HepG2 (cell line): ENCODE measurements around the gene L2HGDH. TPM values are rescaled to one million over a fixed set of nuclear protein-coding genes. Genes with fewer than 3 reads are reported as not detected.

ENCODE experiments used
- ATAC-seq: fragments of 200-7000 bp; cut with Tn5 transposase; 3 replicates; pipeline ENCODE4 v1.9.1; 2020; ENCODE audit warnings: mild to moderate bottlenecking, moderate library complexity
- BruUV-seq: library from RNA; stranded (reverse); fragments of 400-500 nt; replicated peaks from 2 replicates; lab custom pipeline; 2021; lab: Mats Ljungman, UMichigan
- CTCF ChIA-PET: fragments of 300-600 bp; formaldehyde crosslinking; extraction: SDS; loops from one replicate; lab custom pipeline; 2021; ENCODE audit warnings: low total read pairs, inconsistent platforms, low intra/inter-chr PET ratio; lab: Yijun Ruan, JAX
- POLR2A ChIA-PET: fragments of 350-600 bp; sonication (Branson Sonifier 250); formaldehyde crosslinking; loops from one replicate; lab custom pipeline; 2020; ENCODE audit warnings: antibody characterized with exemption, inconsistent platforms; lab: Yijun Ruan, JAX
- DNase-seq: peaks from one replicate; pipeline ENCODE4 v3.0.0-alpha.2; 2015; ENCODE audit warnings: low spot score
- FAIRE-seq: peaks from 3 replicates; lab custom pipeline; 2011; peaks lifted over from hg19 to GRCh38; lab: Jason Lieb, UNC
- H2AFZ ChIP-seq: one replicate; pipeline ENCODE4 v1.6.1; 2011; ENCODE audit warnings: low read length, inconsistent platforms
- H3K27ac ChIP-seq: fragments of 300-600 bp; 3 replicates; pipeline ENCODE4 v1.8.0; 2011; ENCODE audit warnings: mixed run types, mild to moderate bottlenecking, mixed read lengths, low read length, inconsistent platforms; ENCODE audit not compliant: insufficient read depth; ENCODE audit errors: extremely low read length
- H3K27me3 ChIP-seq, 2 experiments: fragments of 200-600 bp in 1 of 2; 2 replicates in 1 of 2; 3 replicates in 1 of 2; pipeline versions ENCODE4 v1.6.0 to v1.8.0; 2011; ENCODE audit warnings: low read length in 2 of 2, mild to moderate bottlenecking in 2 of 2, moderate library complexity in 2 of 2, inconsistent platforms in 1 of 2; ENCODE audit not compliant: insufficient read depth in 2 of 2, control insufficient read depth in 1 of 2
- H3K36me3 ChIP-seq, 2 experiments: fragments of 200-600 bp in 1 of 2; replicated peaks in 1 of 2; 2 replicates in 1 of 2; 3 replicates in 1 of 2; pipeline versions ENCODE4 v1.5.1 to v1.8.0; 2011; ENCODE audit warnings: low read length in 2 of 2, inconsistent platforms in 1 of 2; ENCODE audit not compliant: insufficient read depth in 2 of 2, control insufficient read depth in 1 of 2
- H3K4me1 ChIP-seq: 2 replicates; pipeline ENCODE4 v1.5.1; 2012; ENCODE audit warnings: low read length, inconsistent platforms; ENCODE audit not compliant: insufficient read depth
- H3K4me2 ChIP-seq: 2 replicates; pipeline ENCODE4 v1.6.0; 2011; ENCODE audit warnings: low read depth, low read length, inconsistent platforms
- H3K4me3 ChIP-seq, 3 experiments: fragments of 200-600 bp in 1 of 3; sonication (generic), shearing (Covaris generic) in 1 of 3; replicated peaks in 1 of 3; 2 replicates each; pipeline ENCODE4 v1.5.1; 2011 to 2016; ENCODE audit warnings: low read length in 3 of 3, inconsistent platforms in 2 of 3, low read depth in 2 of 3, mild to moderate bottlenecking in 2 of 3, control low read depth in 1 of 3, mixed read lengths in 1 of 3; ENCODE audit not compliant: insufficient read depth in 1 of 3
- H3K79me2 ChIP-seq: one replicate; pipeline ENCODE4 v1.6.1; 2011; ENCODE audit warnings: low read length, inconsistent platforms; ENCODE audit not compliant: insufficient read depth
- H3K9ac ChIP-seq: 2 replicates; pipeline ENCODE4 v1.6.0; 2011; ENCODE audit warnings: mild to moderate bottlenecking, low read depth, low read length, inconsistent platforms; ENCODE audit not compliant: insufficient read depth
- H3K9me3 ChIP-seq: 2 replicates; pipeline ENCODE4 v1.5.1; 2012; ENCODE audit warnings: mild to moderate bottlenecking, low read length
- H4K20me1 ChIP-seq: 2 replicates; pipeline ENCODE4 v1.6.0; 2011; ENCODE audit warnings: inconsistent platforms, mild to moderate bottlenecking, low read length, moderate library complexity; ENCODE audit not compliant: insufficient read depth
- ARNT ChIP-seq: fragments of 450-650 bp; IDR thresholded peaks from 2 replicates; pipeline ENCODE4 v1.6.1; 2017
- CEBPB ChIP-seq: IDR thresholded peaks from 2 replicates; pipeline ENCODE4 v1.6.1; 2011; ENCODE audit warnings: low read depth, low read length, improper control_type of control experiment, borderline replicate concordance
- CEBPG ChIP-seq: IDR thresholded peaks from 2 replicates; pipeline ENCODE4 v1.6.1; 2016
- FOXA3 ChIP-seq: IDR thresholded peaks from 2 replicates; pipeline ENCODE4 v1.6.1; 2016; ENCODE audit warnings: missing genetic modification reagents, missing compliant biosample characterization
- GATAD2A ChIP-seq: IDR thresholded peaks from 2 replicates; pipeline ENCODE4 v1.6.1; 2016
- MYNN ChIP-seq: sonication (generic); formaldehyde crosslinking; IDR thresholded peaks from 2 replicates; pipeline ENCODE4 v1.4.0; 2020; ENCODE audit warnings: mild to moderate bottlenecking, low read depth, missing genetic modification reagents
- REL ChIP-seq: sonication (generic); formaldehyde crosslinking; conservative IDR thresholded peaks from 2 replicates; pipeline ENCODE4 v1.8.0; 2022; ENCODE audit warnings: mild to moderate bottlenecking, missing genetic modification reagents, moderate library complexity
- RXRA ChIP-seq: sonication (generic); formaldehyde crosslinking; IDR thresholded peaks from 2 replicates; pipeline ENCODE4 v1.5.1; 2020; ENCODE audit warnings: missing genetic modification reagents
- SATB2 ChIP-seq: sonication (generic); formaldehyde crosslinking; IDR thresholded peaks from 2 replicates; pipeline ENCODE4 v1.5.0; 2020; ENCODE audit warnings: missing genetic modification reagents
- SOX13 ChIP-seq, 3 experiments: fragments of 450-650 bp in 1 of 3; sonication (generic) in 1 of 3; formaldehyde crosslinking in 1 of 3; IDR thresholded peaks in 2 of 3; conservative IDR thresholded peaks in 1 of 3; 2 replicates each; pipeline versions ENCODE4 v1.5.0 to v1.6.1; 2016 to 2020; ENCODE audit warnings: antibody characterized with exemption in 1 of 3, mild to moderate bottlenecking in 1 of 3, missing compliant biosample characterization in 1 of 3, missing genetic modification reagents in 1 of 3, moderate library complexity in 1 of 3
- SOX5 ChIP-seq: IDR thresholded peaks from 2 replicates; pipeline ENCODE4 v1.6.1; 2016; ENCODE audit warnings: borderline replicate concordance
- SOX6 ChIP-seq, 2 experiments: fragments of 450-650 bp in 1 of 2; sonication (generic) in 1 of 2; formaldehyde crosslinking in 1 of 2; IDR thresholded peaks; 2 replicates each; pipeline versions ENCODE4 v1.4.0 to v1.6.1; 2017 to 2020; ENCODE audit warnings: antibody characterized with exemption in 1 of 2, mild to moderate bottlenecking in 1 of 2, missing genetic modification reagents in 1 of 2
- TBL1XR1 ChIP-seq: fragments of 150-350 bp; IDR thresholded peaks from 2 replicates; pipeline ENCODE4 v1.6.1; 2014; ENCODE audit warnings: borderline replicate concordance, low read length; ENCODE audit not compliant: partially characterized antibody
- ZBTB42 ChIP-seq: sonication (generic); formaldehyde crosslinking; IDR thresholded peaks from 2 replicates; pipeline ENCODE4 v1.5.0; 2020; ENCODE audit warnings: mild to moderate bottlenecking, missing genetic modification reagents
- ZNF180 ChIP-seq: sonication (generic); formaldehyde crosslinking; IDR thresholded peaks from 2 replicates; pipeline ENCODE4 v1.4.0; 2020; ENCODE audit warnings: low read depth, missing genetic modification reagents, borderline replicate concordance
- ZNF354B ChIP-seq: sonication (generic); formaldehyde crosslinking; IDR thresholded peaks from 2 replicates; pipeline ENCODE4 v1.8.0; 2022; ENCODE audit warnings: mild to moderate bottlenecking, missing genetic modification reagents
- ZNF446 ChIP-seq: sonication (generic); formaldehyde crosslinking; IDR thresholded peaks from 2 replicates; pipeline ENCODE4 v1.5.0; 2020; ENCODE audit warnings: mild to moderate bottlenecking, missing genetic modification reagents
- ZNF7 ChIP-seq: IDR thresholded peaks from 2 replicates; pipeline ENCODE4 v1.6.1; 2016; ENCODE audit warnings: missing biosample characterization, missing genetic modification reagents
- WGBS: methylation state at CpG from one replicate; pipeline ENCODE4 v1.1.6; 2017; ENCODE audit warnings: low lambda C conversion rate; 5-methylcytosine and 5-hydroxymethylcytosine counted together
- in situ Hi-C: cut with HindIII; loops from 2 replicates; pipeline ENCODE4 v1.10.0; 2017; ENCODE audit warnings: low pct_unique_long_range_greater_than_20kb; ENCODE audit not compliant: extremely low pct_ligation_motif_present
- intact Hi-C: fragments of 100-400 bp; cut with micrococcal nuclease; formaldehyde crosslinking; loops from one replicate; pipeline ENCODE4 v1.10.0; 2022; ENCODE audit not compliant: unreplicated experiment
- polyA plus RNA-seq, 8 experiments: library from polyadenylated mRNA; depleted of rRNA in 3 of 8; stranded (reverse) in 7 of 8; unstranded in 1 of 8; fragments of >200 nt; fragmentation: Illumina TruSeq in 4 of 8; extraction: Trizol in 4 of 8; gene quantifications; 2 replicates each; pipeline versions ENCODE4 v1.2.1 to v1.2.3, GENCODE V29; 2011 to 2016; ENCODE audit warnings: low read depth in 4 of 8, missing spikeins in 1 of 8, mixed read lengths in 1 of 8; ENCODE audit not compliant: insufficient read depth in 1 of 8
- total RNA-seq, 5 experiments: library from RNA; depleted of rRNA; stranded (reverse); fragments of >200 nt; fragmentation: Illumina TruSeq; extraction: Trizol; gene quantifications; 2 replicates each; pipeline ENCODE4 v1.2.3, GENCODE V29; 2016; ENCODE audit warnings: low read depth in 1 of 5
- TF ChIP-seq, protein P1 (sequence below): sonication (generic); formaldehyde crosslinking; IDR thresholded peaks from 2 replicates; pipeline ENCODE4 v1.4.0; 2020; ENCODE audit warnings: missing genetic modification reagents, mild to moderate bottlenecking, borderline replicate concordance
- TF ChIP-seq, protein P2 (sequence below): IDR thresholded peaks from 2 replicates; pipeline ENCODE4 v1.6.1; 2012; ENCODE audit warnings: low read depth, low read length, improper control_type of control experiment
- TF ChIP-seq, protein P3 (sequence below): sonication (generic); formaldehyde crosslinking; IDR thresholded peaks from 2 replicates; pipeline ENCODE4 v1.8.0; 2022; ENCODE audit warnings: missing genetic modification reagents, low read depth, mild to moderate bottlenecking, borderline replicate concordance

The L2HGDH gene
- total and polyA plus RNA-seq, 2 of the 13 experiments (the other 11 are each of a cell fraction or from before 2014, with no cell fraction given), result 3.3 to 5.0 TPM

GRCh38 chr14:50308363-50308915 is 3.6 kb downstream of the L2HGDH start:
- H4K20me1 ChIP-seq, result no peaks in the 10 kb centered on the region
- CTCF ChIA-PET, result no interaction called here
- no TSS peak for BruUV-seq
- POLR2A ChIA-PET, result no interaction called here
- H3K79me2 ChIP-seq, result peaks cover 14% of the 10 kb centered on the region
- WGBS, result 74% methylated on average over 4 of the region's 4 CpGs
- no peak overlapping the region for H3K27ac ChIP-seq
- in situ Hi-C loops (no loop called here), intact Hi-C loops (no loop called here)
- H3K36me3 ChIP-seq, result no peaks in the 10 kb centered on the region
- no peak for FAIRE-seq
- H3K9me3 ChIP-seq, result no peaks in the 10 kb centered on the region
- peaks cover 30% of the 10 kb centered on the region for H3K4me1 ChIP-seq
- H3K9ac ChIP-seq, result no peak overlapping the region
- no peak overlapping the region for H2AFZ ChIP-seq
- DNase-seq, result peak; percentile 40
- no peak overlapping the region for H3K4me3 ChIP-seq
- no peak overlapping the region for H3K4me2 ChIP-seq
- ATAC-seq, result no peak
- H3K27me3 ChIP-seq, result no peaks in the 10 kb centered on the region; a peak in 1 of 5 replicates
- TF ChIP-seq, protein P1, sequence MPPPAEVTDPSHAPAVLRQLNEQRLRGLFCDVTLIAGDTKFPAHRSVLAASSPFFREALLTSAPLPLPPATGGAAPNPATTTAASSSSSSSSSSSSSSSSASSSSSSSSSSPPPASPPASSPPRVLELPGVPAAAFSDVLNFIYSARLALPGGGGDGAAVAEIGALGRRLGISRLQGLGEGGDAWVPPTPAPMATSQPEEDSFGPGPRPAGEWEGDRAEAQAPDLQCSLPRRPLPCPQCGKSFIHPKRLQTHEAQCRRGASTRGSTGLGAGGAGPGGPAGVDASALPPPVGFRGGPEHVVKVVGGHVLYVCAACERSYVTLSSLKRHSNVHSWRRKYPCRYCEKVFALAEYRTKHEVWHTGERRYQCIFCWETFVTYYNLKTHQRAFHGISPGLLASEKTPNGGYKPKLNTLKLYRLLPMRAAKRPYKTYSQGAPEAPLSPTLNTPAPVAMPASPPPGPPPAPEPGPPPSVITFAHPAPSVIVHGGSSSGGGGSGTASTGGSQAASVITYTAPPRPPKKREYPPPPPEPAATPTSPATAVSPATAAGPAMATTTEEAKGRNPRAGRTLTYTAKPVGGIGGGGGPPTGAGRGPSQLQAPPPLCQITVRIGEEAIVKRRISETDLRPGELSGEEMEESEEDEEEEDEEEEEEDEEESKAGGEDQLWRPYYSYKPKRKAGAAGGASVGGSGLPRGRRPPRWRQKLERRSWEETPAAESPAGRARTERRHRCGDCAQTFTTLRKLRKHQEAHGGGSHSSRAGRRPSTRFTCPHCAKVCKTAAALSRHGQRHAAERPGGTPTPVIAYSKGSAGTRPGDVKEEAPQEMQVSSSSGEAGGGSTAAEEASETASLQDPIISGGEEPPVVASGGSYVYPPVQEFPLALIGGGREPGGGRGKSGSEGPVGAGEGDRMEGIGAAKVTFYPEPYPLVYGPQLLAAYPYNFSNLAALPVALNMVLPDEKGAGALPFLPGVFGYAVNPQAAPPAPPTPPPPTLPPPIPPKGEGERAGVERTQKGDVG, result no peak
- TF ChIP-seq ZNF446 (CRISPR knock-in tag) (no peak), ZBTB42 (CRISPR knock-in tag) (no peak), SOX5 (CRISPR knock-in tag) (peak; percentile 41; the same call in 1 of the 2 replicates), RXRA (CRISPR knock-in tag) (no peak), SOX6 (IDR thresholded peaks at IDR 0.05) (no peak), SOX6 (CRISPR knock-in tag; IDR thresholded peaks at IDR 0.05) (peak; percentile 23; the same call in 1 of the 2 replicates), GATAD2A (CRISPR knock-in tag) (0 out of 2 replicates have a peak, but pooled peaks have one; percentile 20), CEBPB (peak; percentile 39; the same call in 1 of the 2 replicates), CEBPG (CRISPR knock-in tag) (peak; percentile 39), ZNF180 (CRISPR knock-in tag) (no peak), ZNF7 (CRISPR knock-in tag) (peak; percentile 61; the same call in 1 of the 2 replicates), ZNF354B (CRISPR knock-in tag) (no peak), SOX13 (IDR thresholded peaks at IDR 0.05) (no peak), SOX13 (CRISPR knock-in tag; conservative IDR thresholded peaks at IDR 0.05 in 1 of 2, IDR thresholded peaks at IDR 0.05 in 1 of 2) (peak in 1 of 2 experiments; percentile 74; a peak in 2 of 4 replicates), ARNT (no peak), SATB2 (CRISPR knock-in tag) (no peak), TBL1XR1 (no peak), REL (CRISPR knock-in tag) (no peak), FOXA3 (peak; percentile 12; the same call in 1 of the 2 replicates), MYNN (no peak)
- TF ChIP-seq, protein P2, sequence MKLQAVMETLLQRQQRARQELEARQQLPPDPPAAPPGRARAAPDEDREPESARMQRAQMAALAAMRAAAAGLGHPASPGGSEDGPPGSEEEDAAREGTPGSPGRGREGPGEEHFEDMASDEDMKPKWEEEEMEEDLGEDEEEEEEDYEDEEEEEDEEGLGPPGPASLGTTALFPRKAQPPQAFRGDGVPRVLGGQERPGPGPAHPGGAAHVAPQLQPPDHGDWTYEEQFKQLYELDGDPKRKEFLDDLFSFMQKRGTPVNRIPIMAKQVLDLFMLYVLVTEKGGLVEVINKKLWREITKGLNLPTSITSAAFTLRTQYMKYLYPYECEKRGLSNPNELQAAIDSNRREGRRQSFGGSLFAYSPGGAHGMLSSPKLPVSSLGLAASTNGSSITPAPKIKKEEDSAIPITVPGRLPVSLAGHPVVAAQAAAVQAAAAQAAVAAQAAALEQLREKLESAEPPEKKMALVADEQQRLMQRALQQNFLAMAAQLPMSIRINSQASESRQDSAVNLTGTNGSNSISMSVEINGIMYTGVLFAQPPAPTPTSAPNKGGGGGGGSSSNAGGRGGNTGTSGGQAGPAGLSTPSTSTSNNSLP, result peak; percentile 57
- TF ChIP-seq, protein P3, sequence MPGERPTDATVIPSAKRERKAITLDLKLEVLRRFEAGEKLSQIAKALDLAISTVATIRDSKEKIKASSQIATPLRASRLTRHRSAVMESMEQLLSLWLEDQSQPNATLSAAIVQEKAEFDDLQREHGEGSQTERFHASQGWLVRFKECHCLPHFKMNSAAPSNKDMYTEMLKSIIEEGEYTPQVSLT, result no peak
